Fibroblast of lung (primary cell): ENCODE measurements around the gene TMEM255B. TPM values are rescaled to one million over a fixed set of nuclear protein-coding genes. Genes with fewer than 3 reads are reported as not detected.

ENCODE experiments used
- polyA plus RNA-seq, 2 donors: library from polyadenylated mRNA; depleted of rRNA in 1 of 2; stranded (reverse) in 1 of 2; unstranded in 1 of 2; fragments of >200 nt; gene quantifications; 2 replicates each; pipeline ENCODE4 v1.2.1, GENCODE V29; 2011 to 2012; ENCODE audit warnings: missing spikeins in 1 of 2
- total RNA-seq: library from RNA; depleted of rRNA; stranded (reverse); fragments of >200 nt; gene quantifications from 2 replicates; pipeline ENCODE4 v1.2.1, GENCODE V29; 2014

The TMEM255B gene
- total and polyA plus RNA-seq, 2 donors (not counting 1 experiment from before 2014, with no cell fraction given), result 2.4 to 10.4 TPM

Other genes with a start within 250 kb of the TMEM255B start
- 34.9 and 44.8 TPM in 2 replicates for gene TFDP1, start 174.5 kb upstream of the TMEM255B start, total RNA-seq
- 115 and 163 TPM in 2 replicates for gene TFDP1, start 174.5 kb upstream of the TMEM255B start, polyA plus RNA-seq
- not detected in 2 replicates for gene ATP4B, start 101.0 kb upstream of the TMEM255B start, total RNA-seq
- not detected in 2 replicates for gene ATP4B, start 101.0 kb upstream of the TMEM255B start, polyA plus RNA-seq
- gene GRK1, start 92.0 kb upstream of the TMEM255B start, total RNA-seq, result 0.17 TPM in 1 of 2 replicates, not detected in the other
- not detected in 2 replicates for gene GRK1, start 92.0 kb upstream of the TMEM255B start, polyA plus RNA-seq
- 77.3 and 227 TPM in 2 replicates for gene GAS6, start 104.8 kb downstream of the TMEM255B start, total RNA-seq
- gene GAS6, start 104.8 kb downstream of the TMEM255B start, polyA plus RNA-seq, result 267 and 301 TPM in 2 replicates
- 0.26 and 0.50 TPM in 2 replicates for gene C13orf46, start 214.8 kb downstream of the TMEM255B start, total RNA-seq
- gene C13orf46, start 214.8 kb downstream of the TMEM255B start, polyA plus RNA-seq, result 0.54 and 0.56 TPM in 2 replicates